ENCODE measurements around the gene ZBTB3. TPM values are rescaled to one million over a fixed set of nuclear protein-coding genes. Genes with fewer than 3 reads are reported as not detected.

Gene ZBTB3
- total RNA-seq, 1 experiment from 2014 or later = 5.0 TPM

DNA sequence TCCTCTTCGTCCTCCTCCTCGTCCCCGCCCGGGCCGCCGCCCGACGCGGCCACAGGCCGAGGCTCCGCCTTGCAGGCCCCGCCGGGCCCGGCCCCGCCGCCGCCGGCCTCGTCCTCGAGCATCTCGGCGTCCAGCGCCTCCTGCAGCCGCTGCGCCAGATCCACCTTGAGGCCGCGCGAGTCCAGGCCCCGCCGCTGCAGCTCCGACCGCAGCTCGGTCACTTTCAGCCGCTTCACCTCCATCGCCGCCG, 27.1 kb downstream of the ZBTB3 start:
- DNase-seq (ENCODE audit: low read depth, low spot score) = no peak
- in situ Hi-C loops (cut with HindIII; ENCODE audit: low pct_unique_long_range_greater_than_20kb, low sequenced_read_pairs) = no loop called here

DNA sequence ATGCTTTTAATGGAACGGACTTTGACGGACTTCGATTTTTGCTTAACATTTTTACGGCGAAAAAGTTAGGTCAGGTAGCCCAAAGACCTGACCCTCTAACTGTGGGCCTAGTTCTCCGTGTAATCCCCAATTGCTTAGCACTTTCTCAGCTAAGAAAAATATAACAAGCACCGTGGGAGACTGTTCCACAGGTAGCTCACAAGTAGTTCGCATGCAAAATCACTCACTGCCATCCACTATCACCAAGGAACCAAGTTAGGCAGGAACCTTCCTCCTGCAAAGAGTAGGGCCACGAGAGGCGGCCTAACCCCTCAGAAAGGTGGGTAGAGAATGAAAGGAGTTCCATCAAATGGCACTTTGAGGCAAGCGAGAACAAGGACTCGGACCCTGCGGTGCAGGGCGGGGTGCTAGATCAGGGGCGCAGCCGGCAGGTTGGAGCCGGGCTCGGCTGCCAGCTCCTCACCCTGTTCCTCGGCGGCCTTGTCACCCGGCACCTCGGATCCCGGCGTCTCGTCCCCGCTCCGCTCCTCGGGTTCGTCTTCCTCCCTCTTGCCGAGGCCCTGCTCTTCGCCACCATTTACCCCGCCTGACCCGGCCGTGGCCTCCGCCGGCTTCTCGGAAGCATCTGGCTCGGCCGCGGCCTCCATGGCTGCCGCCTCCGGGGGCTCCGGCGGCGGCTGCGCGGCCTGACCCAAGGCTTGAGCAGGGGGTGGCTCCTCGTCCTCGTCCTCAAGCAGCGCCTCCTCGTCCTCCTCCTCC, 27.6 kb downstream of the ZBTB3 start:
- DNase-seq (ENCODE audit: low read depth, low spot score) = no peak
- in situ Hi-C loops (cut with HindIII; ENCODE audit: low pct_unique_long_range_greater_than_20kb, low sequenced_read_pairs) = no loop called here

DNA sequence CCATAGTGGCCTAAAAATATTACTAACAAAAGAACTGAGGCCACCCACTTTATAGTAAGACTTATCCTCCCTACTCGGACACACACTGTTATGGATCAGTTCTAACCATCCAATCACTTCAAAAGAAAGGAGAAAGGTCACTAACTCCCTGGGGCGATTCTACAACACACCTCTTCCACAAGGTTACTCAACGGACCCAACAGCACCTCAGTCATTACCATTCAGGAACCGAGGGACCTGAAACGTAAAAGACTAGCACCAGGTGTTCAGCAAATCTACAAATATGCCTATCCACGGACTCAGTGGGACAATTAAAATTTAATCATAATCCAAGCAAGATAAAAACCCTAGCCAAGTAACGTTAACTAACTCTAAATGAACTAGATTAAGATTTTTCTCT, 28.3 kb downstream of the ZBTB3 start:
- in situ Hi-C loops (cut with HindIII; ENCODE audit: low pct_unique_long_range_greater_than_20kb, low sequenced_read_pairs) = no loop called here
- no peak for DNase-seq (ENCODE audit: low read depth, low spot score)

DNA sequence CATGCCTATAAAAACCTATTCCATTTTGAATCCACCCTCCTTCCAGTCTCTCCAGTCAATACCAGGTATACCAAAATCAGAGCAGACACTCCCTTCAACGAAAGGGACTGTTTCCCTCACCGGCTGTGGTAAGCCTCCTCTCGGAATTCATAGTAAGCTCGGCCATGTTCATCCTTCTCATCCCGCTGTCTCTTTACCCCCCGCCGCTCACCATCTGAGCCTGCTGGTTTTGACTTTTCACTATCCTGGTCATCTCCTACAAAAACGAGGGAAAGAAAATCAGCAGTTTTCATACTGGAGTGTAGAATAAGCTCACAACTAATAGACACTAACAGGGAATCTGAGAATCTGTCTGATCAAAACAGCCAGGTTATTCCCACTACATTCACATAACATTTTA, 29.8 kb downstream of the ZBTB3 start:
- in situ Hi-C loops (cut with HindIII; ENCODE audit: low pct_unique_long_range_greater_than_20kb, low sequenced_read_pairs) = no loop called here

GRCh38 chr11:62721994-62722393, 32.0 kb downstream of the ZBTB3 start:
- in situ Hi-C loops (cut with HindIII; ENCODE audit: low pct_unique_long_range_greater_than_20kb, low sequenced_read_pairs) = no loop called here
- peak; percentile 79 for DNase-seq (ENCODE audit: low read depth, low spot score)

More for the DNA sequence above, 29.8 kb downstream of the ZBTB3 start:
- DNase-seq (ENCODE audit: low read depth, low spot score) = no peak

DNA sequence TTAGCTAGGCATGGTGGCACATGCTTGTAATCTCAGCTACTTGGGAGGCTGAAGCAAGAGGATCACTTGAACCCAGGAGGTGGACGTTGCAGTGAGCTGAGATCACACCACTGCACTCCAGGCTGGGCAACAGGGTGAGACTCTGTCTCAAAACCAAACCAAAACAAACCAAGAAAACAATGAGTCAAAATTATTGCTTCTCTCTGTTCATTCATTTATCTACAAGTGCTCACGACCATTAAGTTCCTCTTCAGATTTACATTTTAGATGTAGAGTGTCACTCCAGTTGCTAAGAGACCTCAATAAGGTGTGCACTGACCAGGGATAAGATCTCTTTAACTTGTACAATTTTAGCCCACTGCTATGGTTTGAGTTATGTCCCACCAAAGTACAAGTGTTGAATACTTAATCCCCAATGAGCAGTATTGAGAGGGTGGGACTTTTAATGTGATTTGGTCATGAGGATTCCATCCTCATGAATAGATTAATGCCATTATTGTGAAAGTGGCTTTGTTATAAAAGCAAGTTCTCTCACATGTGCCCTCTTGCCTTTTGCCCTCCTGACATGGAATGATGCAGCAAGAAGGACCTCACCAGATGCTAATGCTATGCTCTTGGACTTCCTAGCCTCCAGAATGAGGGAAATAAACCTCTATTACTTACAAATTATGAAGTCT, 34.5 kb downstream of the ZBTB3 start:
- no peak for DNase-seq (ENCODE audit: low read depth, low spot score)
- in situ Hi-C loops (cut with HindIII; ENCODE audit: low pct_unique_long_range_greater_than_20kb, low sequenced_read_pairs) = no loop called here

GRCh38 chr11:62716816-62717215, 37.1 kb downstream of the ZBTB3 start:
- no peak for DNase-seq (ENCODE audit: low read depth, low spot score)
- in situ Hi-C loops (cut with HindIII; ENCODE audit: low pct_unique_long_range_greater_than_20kb, low sequenced_read_pairs) = no loop called here

DNA sequence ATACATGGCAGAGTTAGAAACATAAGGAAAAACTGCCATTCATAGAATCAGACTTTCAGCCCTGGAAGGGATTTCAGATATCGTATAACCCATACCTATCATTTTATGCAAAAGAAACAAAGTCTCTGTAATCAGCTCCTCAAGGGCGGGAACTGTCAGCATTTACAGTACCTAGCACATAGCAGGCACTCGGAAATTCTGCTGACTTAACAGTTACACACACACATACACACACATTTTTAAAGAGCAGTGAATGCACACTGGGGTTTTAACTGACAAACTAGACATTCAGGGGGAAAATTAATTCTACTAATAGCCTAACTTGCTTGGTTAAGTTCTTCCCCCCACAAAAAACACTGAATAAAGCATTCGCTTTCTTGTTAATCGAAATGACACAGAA, 37.8 kb downstream of the ZBTB3 start:
- in situ Hi-C loops (cut with HindIII; ENCODE audit: low pct_unique_long_range_greater_than_20kb, low sequenced_read_pairs) = no loop called here
- DNase-seq (ENCODE audit: low read depth, low spot score) = no peak

DNA sequence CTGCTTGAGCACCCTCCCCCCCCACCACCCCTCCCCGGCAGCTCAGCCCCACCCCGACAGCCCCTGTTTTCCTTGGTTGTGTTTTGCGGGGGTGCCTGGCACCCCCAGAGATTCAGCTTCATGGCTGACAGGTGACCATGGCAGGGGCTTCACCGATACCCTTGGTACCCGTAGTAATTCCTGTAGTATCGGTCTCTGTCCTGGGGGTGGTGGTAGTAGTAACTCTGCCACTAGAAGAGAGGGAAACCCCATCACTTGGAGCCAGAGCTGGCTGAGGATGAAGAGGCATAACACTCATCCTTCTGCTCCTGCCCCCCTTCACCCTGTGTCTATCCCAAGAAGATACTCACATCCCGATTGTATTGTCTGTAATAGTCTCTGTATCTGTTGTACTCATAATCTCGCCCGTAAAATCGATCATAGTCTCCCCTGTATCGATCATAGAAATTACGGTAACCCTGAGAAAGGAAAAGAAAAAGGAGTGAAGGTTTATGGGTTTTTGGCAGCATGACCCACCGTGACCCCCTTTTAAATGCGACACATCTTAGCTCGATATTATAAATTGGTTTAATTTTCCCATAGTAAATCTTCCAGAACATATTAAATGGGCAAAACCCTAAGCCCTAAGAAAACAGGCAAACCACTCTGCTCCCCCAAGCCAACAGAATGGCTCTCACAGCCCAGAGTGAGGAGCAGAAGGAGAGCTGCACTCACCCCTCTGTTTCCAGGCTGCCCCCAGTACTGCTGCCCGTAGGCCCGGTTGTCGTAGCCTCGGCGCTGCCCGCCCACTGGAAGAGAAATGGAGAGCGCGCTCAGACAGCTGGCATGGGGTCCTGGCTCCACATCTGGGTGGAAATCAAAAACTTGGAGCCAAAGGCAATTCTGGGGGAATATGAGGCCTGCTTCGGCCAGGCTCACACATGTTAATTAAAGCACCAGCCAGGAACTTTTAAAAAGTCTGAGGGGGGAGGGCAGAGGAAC, 38.5 kb downstream of the ZBTB3 start:
- in situ Hi-C loops (cut with HindIII; ENCODE audit: low pct_unique_long_range_greater_than_20kb, low sequenced_read_pairs) = no loop called here
- no peak for DNase-seq (ENCODE audit: low read depth, low spot score)

DNA sequence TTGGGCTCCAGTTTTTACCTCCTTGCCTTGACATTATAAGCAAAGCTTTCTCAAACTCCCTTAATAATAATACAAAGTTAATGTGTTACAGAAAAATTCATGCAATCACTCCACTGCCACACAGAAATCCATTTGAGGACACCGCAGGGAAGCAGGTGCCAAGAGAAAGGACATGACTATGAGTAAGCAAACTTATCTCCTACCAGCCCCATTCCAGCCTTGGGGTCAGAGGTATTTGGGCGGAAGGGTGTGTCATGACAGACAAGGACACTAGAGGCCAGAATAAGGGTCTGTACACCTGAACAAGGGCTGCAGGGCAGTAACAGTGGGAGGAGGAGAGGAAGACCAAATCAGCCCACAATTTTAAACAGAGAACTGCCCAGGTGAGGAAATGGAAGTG, 40.6 kb downstream of the ZBTB3 start:
- in situ Hi-C loops (cut with HindIII; ENCODE audit: low pct_unique_long_range_greater_than_20kb, low sequenced_read_pairs) = no loop called here
- DNase-seq (ENCODE audit: low read depth, low spot score) = no peak

DNA sequence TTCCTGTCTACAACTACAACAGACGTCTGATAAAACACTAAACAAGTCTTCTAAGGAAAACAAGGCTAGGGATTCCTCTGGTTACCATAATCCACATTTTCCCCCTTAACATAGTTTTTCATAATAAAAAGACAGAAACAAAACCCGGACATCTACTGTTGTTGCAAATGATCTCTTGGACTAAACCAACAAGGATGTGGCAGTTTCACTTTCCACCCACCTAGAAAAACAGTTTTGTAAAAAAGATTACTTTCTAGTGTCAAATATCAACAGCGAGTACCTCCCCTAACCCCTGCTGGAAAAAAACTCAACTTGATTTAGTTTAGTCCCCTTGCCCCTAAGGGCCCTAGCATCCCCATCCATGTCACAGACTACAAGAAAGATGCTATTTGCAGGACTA, 41.1 kb downstream of the ZBTB3 start:
- in situ Hi-C loops (cut with HindIII; ENCODE audit: low pct_unique_long_range_greater_than_20kb, low sequenced_read_pairs) = no loop called here
- no peak for DNase-seq (ENCODE audit: low read depth, low spot score)

GRCh38 chr11:62712276-62712812, 41.6 kb downstream of the ZBTB3 start:
- no peak for DNase-seq (ENCODE audit: low read depth, low spot score)
- in situ Hi-C loops (cut with HindIII; ENCODE audit: low pct_unique_long_range_greater_than_20kb, low sequenced_read_pairs) = no loop called here

DNA sequence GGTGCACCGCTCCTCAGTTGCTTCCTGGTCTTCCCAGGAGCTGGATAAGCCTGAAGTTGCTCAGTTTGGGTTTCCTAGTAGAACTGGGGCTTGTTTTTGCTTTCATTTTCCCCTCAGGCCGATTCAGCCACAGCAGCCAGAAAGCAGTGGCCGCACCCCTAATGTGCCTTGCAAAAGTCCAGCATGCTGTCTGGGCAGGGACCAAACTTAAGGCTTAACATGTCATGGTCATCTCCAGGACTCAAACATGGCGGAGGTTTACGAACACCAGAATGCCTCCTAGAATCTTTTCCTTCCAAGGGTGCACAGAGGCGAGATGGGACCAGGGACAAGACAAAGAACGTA, 44.0 kb downstream of the ZBTB3 start:
- in situ Hi-C loops (cut with HindIII; ENCODE audit: low pct_unique_long_range_greater_than_20kb, low sequenced_read_pairs) = no loop called here
- DNase-seq (ENCODE audit: low read depth, low spot score) = no peak

- DNase-seq (ENCODE audit: low read depth, low spot score) = peak; percentile 96
- in situ Hi-C loops (cut with HindIII; ENCODE audit: low pct_unique_long_range_greater_than_20kb, low sequenced_read_pairs) = no loop called here
Observed at GRCh38 chr11:62709247-62710000, 44.5 kb downstream of the ZBTB3 start.

GRCh38 chr11:62708793-62709192, 45.2 kb downstream of the ZBTB3 start:
- in situ Hi-C loops (cut with HindIII; ENCODE audit: low pct_unique_long_range_greater_than_20kb, low sequenced_read_pairs) = no loop called here
- DNase-seq (ENCODE audit: low read depth, low spot score) = no peak

GRCh38 chr11:62708392-62708791, 45.6 kb downstream of the ZBTB3 start:
- in situ Hi-C loops (cut with HindIII; ENCODE audit: low pct_unique_long_range_greater_than_20kb, low sequenced_read_pairs) = no loop called here
- no peak for DNase-seq (ENCODE audit: low read depth, low spot score)

DNA sequence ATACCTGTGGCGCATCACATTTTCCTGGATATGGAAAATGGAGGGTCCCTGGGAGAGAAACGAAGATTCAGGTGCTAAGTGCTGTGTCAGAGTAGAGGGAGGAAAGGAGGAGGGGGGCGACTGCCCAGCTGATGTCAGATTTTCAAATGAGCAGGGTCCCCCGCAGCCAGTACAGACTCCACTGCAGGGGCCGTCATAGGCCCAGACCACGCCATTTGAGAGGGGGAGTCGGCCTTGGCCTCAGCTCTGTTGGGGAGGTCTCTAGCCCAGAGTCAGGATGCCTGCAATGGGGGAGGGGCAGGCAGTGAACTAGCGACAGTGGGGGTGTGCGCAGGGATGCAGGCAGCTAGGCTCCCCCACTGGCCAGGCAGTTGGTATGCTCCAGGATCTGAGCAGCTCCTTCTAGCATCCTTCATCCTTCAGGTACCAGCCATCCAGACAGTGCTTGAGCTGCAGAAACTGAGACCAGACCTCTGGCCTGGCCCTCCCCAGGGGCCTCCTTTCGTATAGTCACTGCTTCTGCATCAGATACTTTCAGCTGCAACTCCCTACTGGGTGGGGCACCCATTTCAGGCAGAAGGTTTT, 46.6 kb downstream of the ZBTB3 start, which contains the start of the genes BSCL2 and GNG3:
BSCL2 (minus strand) TSS at position 148 of the 585 bp plus-strand sequence. CDS start 229 bp downstream, outside the sequence.
GNG3 (plus strand) TSS at position 400 of the 585 bp plus-strand sequence. CDS start 620 bp downstream, outside the sequence.
- in situ Hi-C loops (cut with HindIII; ENCODE audit: low pct_unique_long_range_greater_than_20kb, low sequenced_read_pairs) = no loop called here

More for the DNA sequence above, 46.6 kb downstream of the ZBTB3 start, which contains the start of the genes BSCL2 and GNG3:
- DNase-seq (ENCODE audit: low read depth, low spot score) = no peak

All from SK-MEL-5 (cell line).